Measurements from ENCODE around the gene WSCD1.

DNA sequence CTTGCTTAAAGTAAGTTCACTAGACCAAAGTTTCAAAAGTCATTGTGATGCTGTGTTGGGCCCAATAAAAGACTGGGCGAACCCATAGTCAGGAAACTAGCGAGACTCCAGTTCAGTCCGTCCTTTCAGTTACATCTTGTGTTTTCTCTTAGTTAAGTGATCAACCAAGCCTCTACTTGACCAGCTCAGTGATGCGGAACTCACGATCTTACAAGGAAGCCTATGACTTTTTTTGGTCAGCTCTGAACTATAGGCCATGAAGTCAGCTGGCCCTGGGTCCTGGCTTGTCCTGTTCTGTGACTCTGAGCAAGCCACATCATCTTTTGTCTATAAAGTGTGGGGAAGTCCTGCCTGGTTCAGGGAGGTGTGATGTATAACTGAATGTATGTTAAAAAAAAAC is 21.7 kb upstream of the WSCD1 start:
- no peak for TF ChIP-seq EP300 (IDR thresholded peaks at IDR 0.05)
- no peak for TF ChIP-seq CTCF (IDR thresholded peaks at IDR 0.05)

Data from ovary (tissue), 3 donors.